Panc1 (cell line): ENCODE measurements around the gene TMC8. TPM values are rescaled to one million over a fixed set of nuclear protein-coding genes. Genes with fewer than 3 reads are reported as not detected.

Experiments
- ATAC-seq: fragments of 200-7000 bp; cut with Tn5 transposase; 2 replicates; pipeline ENCODE4 v1.9.1; 2020; ENCODE audit warnings: mild to moderate bottlenecking, moderate library complexity
- BruUV-seq: library from RNA; stranded (reverse); fragments of 400-500 nt; replicated peaks from 2 replicates; lab custom pipeline; 2021; lab: Mats Ljungman, UMichigan
- CTCF ChIA-PET: fragments of 300-600 bp; sonication (Branson Sonifier 250); formaldehyde crosslinking; loops from one replicate; lab custom pipeline; 2022; ENCODE audit warnings: antibody characterized with exemption; lab: Charles Lee
- POLR2A ChIA-PET: fragments of 300-600 bp; sonication (Branson Sonifier 250); formaldehyde crosslinking; loops from one replicate; lab custom pipeline; 2022; ENCODE audit warnings: antibody characterized with exemption; lab: Charles Lee
- DNase-seq: peaks from one replicate; pipeline ENCODE4 v3.0.0-alpha.2; 2010; ENCODE audit warnings: low read depth, low spot score
- H3K27ac ChIP-seq: 2 replicates; pipeline ENCODE4 v1.5.1; 2011; ENCODE audit warnings: mild to moderate bottlenecking, low read length, inconsistent platforms
- H3K27me3 ChIP-seq: fragments of 200-500 bp; sonication (Bioruptor generic); 2 replicates; pipeline ENCODE4 v1.6.0; 2014; ENCODE audit warnings: low read length, inconsistent platforms; ENCODE audit not compliant: control insufficient read depth, insufficient read depth
- H3K36me3 ChIP-seq: fragments of 200-500 bp; sonication (Bioruptor generic); 2 replicates; pipeline ENCODE4 v1.5.1; 2014; ENCODE audit warnings: inconsistent platforms, mild to moderate bottlenecking, low read length, moderate library complexity; ENCODE audit not compliant: control insufficient read depth, insufficient read depth
- H3K4me1 ChIP-seq: 2 replicates; pipeline ENCODE4 v1.5.1; 2011; ENCODE audit warnings: inconsistent platforms, mild to moderate bottlenecking, low read length, moderate library complexity; ENCODE audit not compliant: control insufficient read depth, insufficient read depth
- H3K4me3 ChIP-seq, 2 experiments: 2 replicates each; pipeline ENCODE4 v1.5.1; 2011 to 2012; ENCODE audit warnings: low read depth in 2 of 2, low read length in 2 of 2, mild to moderate bottlenecking in 2 of 2, inconsistent platforms in 1 of 2, moderate library complexity in 1 of 2
- H3K9me3 ChIP-seq: fragments of 200-500 bp; sonication (Bioruptor generic); 2 replicates; pipeline ENCODE4 v1.5.1; 2014; ENCODE audit warnings: low read depth, mild to moderate bottlenecking, inconsistent platforms, low read length, moderate library complexity; ENCODE audit not compliant: control insufficient read depth, insufficient read depth
- CTCF ChIP-seq: fragments of 450-650 bp; IDR thresholded peaks from 2 replicates; pipeline ENCODE4 v1.5.1; 2017; ENCODE audit warnings: mild to moderate bottlenecking
- POLR2AphosphoS5 ChIP-seq: IDR thresholded peaks from 2 replicates; pipeline ENCODE4 v1.6.1; 2012; ENCODE audit warnings: mild to moderate bottlenecking, low read depth, low read length, moderate library complexity
- REST ChIP-seq, 2 experiments: IDR thresholded peaks; 2 replicates each; pipeline ENCODE4 v1.6.1; 2011 to 2012; ENCODE audit warnings: low read depth in 2 of 2, control low read depth in 1 of 2, low read length in 1 of 2, mild to moderate bottlenecking in 1 of 2, moderate library complexity in 1 of 2; ENCODE audit not compliant: insufficient read depth in 1 of 2
- SIN3A ChIP-seq: IDR thresholded peaks from 2 replicates; pipeline ENCODE4 v1.6.1; 2012; ENCODE audit warnings: low read depth, mild to moderate bottlenecking, low read length, moderate library complexity, borderline replicate concordance; ENCODE audit not compliant: insufficient read depth
- TCF7L2 ChIP-seq: IDR thresholded peaks from 2 replicates; pipeline ENCODE4 v1.6.1; 2011; ENCODE audit warnings: mild to moderate bottlenecking, low read depth, low read length, inconsistent platforms
- in situ Hi-C: cut with HindIII; loops from 2 replicates; pipeline ENCODE4 v1.10.0; 2016; ENCODE audit warnings: low sequenced_read_pairs, low pct_unique_long_range_greater_than_20kb
- intact Hi-C: fragments of 100-400 bp; cut with micrococcal nuclease; formaldehyde crosslinking; loops from one replicate; pipeline ENCODE4 v1.10.0; 2022; ENCODE audit not compliant: unreplicated experiment
- total RNA-seq: library from RNA; stranded (reverse); gene quantifications from one replicate; pipeline ENCODE4 v1.2.1, GENCODE V29; 2021; ENCODE audit not compliant: unreplicated experiment

Gene TMC8
- total RNA-seq, 1 experiment from 2014 or later, result 1.4 TPM

- H3K27ac ChIP-seq, result no peak overlapping the region
- no peaks in the 10 kb centered on the region for H3K9me3 ChIP-seq
- no peak for ATAC-seq
- ChIA-PET CTCF (no interaction called here), POLR2A (no interaction called here)
- intact Hi-C loops (loop anchor here (5.0 kb wide), 1 partner anchor 63 kb away; no protein-coding TSS in a partner anchor), in situ Hi-C loops (no loop called here)
- no peak overlapping the region for H3K4me3 ChIP-seq
- no peaks in the 10 kb centered on the region for H3K27me3 ChIP-seq
- H3K36me3 ChIP-seq, result no peaks in the 10 kb centered on the region
- no peak for DNase-seq
- TF ChIP-seq POLR2AphosphoS5 (no peak), REST (IDR thresholded peaks at IDR 0.05; ENCODE audit: insufficient read depth in 1 of 2, low read depth in 2 of 2, low read length in 1 of 2) (no peak), CTCF (no peak), SIN3A (no peak), TCF7L2 (no peak)
- BruUV-seq, result TSS peak; percentile 76
- no peaks in the 10 kb centered on the region; the same call in 1 of the 2 replicates for H3K4me1 ChIP-seq
Observed at GRCh38 chr17:78113804-78114785, 16.5 kb upstream of the TMC8 start.

GRCh38 chr17:78114831-78115723, 15.5 kb upstream of the TMC8 start:
- intact Hi-C loops, result loop anchor here (5.0 kb wide), 1 partner anchor 62 kb away; no protein-coding TSS in a partner anchor
- H3K36me3 ChIP-seq, result no peaks in the 10 kb centered on the region
- no peak overlapping the region for H3K27ac ChIP-seq
- no peaks in the 10 kb centered on the region; the same call in 1 of the 2 replicates for H3K4me1 ChIP-seq
- TF ChIP-seq TCF7L2 (no peak), CTCF (no peak), POLR2AphosphoS5 (no peak), SIN3A (no peak), REST (IDR thresholded peaks at IDR 0.05; ENCODE audit: insufficient read depth in 1 of 2, low read depth in 2 of 2, low read length in 1 of 2) (no peak)
- H3K27me3 ChIP-seq, result no peaks in the 10 kb centered on the region
- no peak for ATAC-seq
- H3K4me3 ChIP-seq, result no peak overlapping the region
- ChIA-PET POLR2A (interaction anchor here (0.7 kb wide), 1 partner anchor 1118 kb away, joined by 11 read pairs; no protein-coding TSS in a partner anchor), CTCF (no interaction called here)
- BruUV-seq, result no TSS peak
- no peak for DNase-seq
- in situ Hi-C loops, result no loop called here
- no peaks in the 10 kb centered on the region for H3K9me3 ChIP-seq
